SK-N-SH treated with all-trans-retinoic acid at 6 μM for 48 hours (cell line): Measurements from ENCODE around the gene PILRA.
"Not testable (repeated sequence)": the region's sequence is repeated elsewhere in the genome, so short reads cannot be mapped to it uniquely, and the experiment has no call there.

ENCODE experiments used
- BACH2 ChIP-seq: fragments of 250-450 bp; sonication (Bioruptor Pico); IDR thresholded peaks from 2 replicates; pipeline ENCODE4 v1.9.0; 2021; ENCODE audit warnings: mild to moderate bottlenecking, borderline replicate concordance
- GLIS3 ChIP-seq: fragments of 250-450 bp; sonication (Bioruptor Pico); IDR thresholded peaks from 2 replicates; pipeline ENCODE4 v1.5.0; 2020; ENCODE audit warnings: mild to moderate bottlenecking, moderate library complexity
- ZNF565 ChIP-seq: fragments of 450-650 bp; formaldehyde crosslinking; conservative IDR thresholded peaks from 2 replicates; pipeline ENCODE4 v1.5.0; 2020; ENCODE audit warnings: low read depth, mild to moderate bottlenecking, moderate library complexity
- TF ChIP-seq, protein P1 (sequence below): fragments of 250-450 bp; sonication (Bioruptor Pico); IDR thresholded peaks from 2 replicates; pipeline ENCODE4 v1.5.1; 2020; ENCODE audit warnings: low read depth, mild to moderate bottlenecking, moderate library complexity
- TF ChIP-seq, protein P2 (sequence below): fragments of 250-450 bp; sonication (Bioruptor Pico); IDR thresholded peaks from 2 replicates; pipeline ENCODE4 v1.8.0; 2020; ENCODE audit warnings: mild to moderate bottlenecking, moderate library complexity, borderline replicate concordance

DNA sequence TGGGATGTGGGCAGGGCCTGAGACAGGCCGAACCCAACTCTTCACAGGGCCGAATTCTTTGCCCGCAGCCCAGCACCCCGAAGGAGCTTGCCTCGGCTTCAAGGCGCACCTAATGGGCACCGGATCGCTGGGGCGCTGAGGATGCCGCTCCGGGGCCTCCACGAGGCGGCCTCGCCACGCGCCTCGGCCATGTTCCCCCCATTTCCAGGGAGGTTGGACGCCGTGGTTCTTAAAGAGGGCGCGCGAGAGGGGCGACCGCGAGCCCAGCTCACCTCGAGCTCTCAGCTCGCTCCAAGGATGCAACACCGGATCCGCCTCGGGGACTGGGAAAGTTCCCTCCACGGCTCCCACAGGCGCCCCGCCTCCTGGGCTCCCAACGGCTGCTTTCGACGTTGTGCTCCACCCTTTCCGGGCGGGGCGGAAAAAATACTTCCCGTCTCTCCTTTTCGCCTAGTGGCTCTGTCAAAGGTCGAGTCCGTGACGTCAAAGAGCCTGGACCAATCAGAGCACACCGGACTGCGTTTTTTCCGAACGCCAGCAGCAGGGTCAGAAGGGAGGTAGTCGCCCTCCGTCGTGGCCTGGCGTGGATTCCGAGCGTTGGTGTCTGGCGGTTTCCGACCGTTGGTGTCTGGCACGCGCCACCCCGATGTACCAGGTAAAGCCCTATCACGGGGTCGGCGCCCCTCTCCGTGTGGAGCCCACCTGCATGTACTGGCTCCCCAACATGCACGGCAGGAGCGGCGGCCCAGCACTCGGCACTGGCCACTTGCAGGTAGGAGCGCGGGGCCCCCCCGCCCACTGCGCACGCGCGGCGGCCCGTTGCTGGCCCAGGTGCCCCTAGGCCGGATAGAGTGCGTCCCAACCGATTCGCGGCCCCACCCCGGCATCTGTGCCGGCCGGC is 37.5 kb upstream of the PILRA start:
- not testable (repeated sequence) for TF ChIP-seq ZNF565, BACH2 (CRISPR knock-in tag)
- TF ChIP-seq, protein P1, sequence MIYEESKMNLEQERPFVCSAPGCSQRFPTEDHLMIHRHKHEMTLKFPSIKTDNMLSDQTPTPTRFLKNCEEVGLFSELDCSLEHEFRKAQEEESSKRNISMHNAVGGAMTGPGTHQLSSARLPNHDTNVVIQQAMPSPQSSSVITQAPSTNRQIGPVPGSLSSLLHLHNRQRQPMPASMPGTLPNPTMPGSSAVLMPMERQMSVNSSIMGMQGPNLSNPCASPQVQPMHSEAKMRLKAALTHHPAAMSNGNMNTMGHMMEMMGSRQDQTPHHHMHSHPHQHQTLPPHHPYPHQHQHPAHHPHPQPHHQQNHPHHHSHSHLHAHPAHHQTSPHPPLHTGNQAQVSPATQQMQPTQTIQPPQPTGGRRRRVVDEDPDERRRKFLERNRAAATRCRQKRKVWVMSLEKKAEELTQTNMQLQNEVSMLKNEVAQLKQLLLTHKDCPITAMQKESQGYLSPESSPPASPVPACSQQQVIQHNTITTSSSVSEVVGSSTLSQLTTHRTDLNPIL: not testable (repeated sequence)
- 0 out of 2 replicates have a peak, but pooled peaks have one; percentile 11 for TF ChIP-seq GLIS3 (CRISPR knock-in tag)
- TF ChIP-seq, protein P2, sequence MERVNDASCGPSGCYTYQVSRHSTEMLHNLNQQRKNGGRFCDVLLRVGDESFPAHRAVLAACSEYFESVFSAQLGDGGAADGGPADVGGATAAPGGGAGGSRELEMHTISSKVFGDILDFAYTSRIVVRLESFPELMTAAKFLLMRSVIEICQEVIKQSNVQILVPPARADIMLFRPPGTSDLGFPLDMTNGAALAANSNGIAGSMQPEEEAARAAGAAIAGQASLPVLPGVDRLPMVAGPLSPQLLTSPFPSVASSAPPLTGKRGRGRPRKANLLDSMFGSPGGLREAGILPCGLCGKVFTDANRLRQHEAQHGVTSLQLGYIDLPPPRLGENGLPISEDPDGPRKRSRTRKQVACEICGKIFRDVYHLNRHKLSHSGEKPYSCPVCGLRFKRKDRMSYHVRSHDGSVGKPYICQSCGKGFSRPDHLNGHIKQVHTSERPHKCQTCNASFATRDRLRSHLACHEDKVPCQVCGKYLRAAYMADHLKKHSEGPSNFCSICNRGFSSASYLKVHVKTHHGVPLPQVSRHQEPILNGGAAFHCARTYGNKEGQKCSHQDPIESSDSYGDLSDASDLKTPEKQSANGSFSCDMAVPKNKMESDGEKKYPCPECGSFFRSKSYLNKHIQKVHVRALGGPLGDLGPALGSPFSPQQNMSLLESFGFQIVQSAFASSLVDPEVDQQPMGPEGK (CRISPR knock-in tag): not testable (repeated sequence)
